K562 (cell line): ENCODE data around the gene PEDS1. TPM values are rescaled to one million over a fixed set of nuclear protein-coding genes. Genes with fewer than 3 reads are reported as not detected.

Experiments used
- CBFB ChIP-seq: sonication (generic); formaldehyde crosslinking; IDR thresholded peaks from 2 replicates; pipeline ENCODE4 v1.4.0; 2020; ENCODE audit warnings: mild to moderate bottlenecking, missing genetic modification reagents
- CBX3 ChIP-seq, 2 experiments: IDR thresholded peaks; 1 replicate in 1 of 2; 2 replicates in 1 of 2; pipeline ENCODE4 v1.6.1; 2012; ENCODE audit warnings: inconsistent platforms in 2 of 2, low read length in 2 of 2, borderline replicate concordance in 1 of 2, control low read depth in 1 of 2
- CREB5 ChIP-seq: fragments of 250-450 bp; sonication (Bioruptor Pico); IDR thresholded peaks from 2 replicates; pipeline ENCODE4 v1.5.0; 2020; ENCODE audit warnings: mild to moderate bottlenecking
- E2F4 ChIP-seq: sonication (generic); formaldehyde crosslinking; IDR thresholded peaks from 2 replicates; pipeline ENCODE4 v1.8.0; 2022; ENCODE audit warnings: mild to moderate bottlenecking, low read depth, missing genetic modification reagents
- ELF4 ChIP-seq: fragments of 450-650 bp; formaldehyde crosslinking; IDR thresholded peaks from 2 replicates; pipeline ENCODE4 v1.4.0; 2022; ENCODE audit warnings: missing genetic modification characterization
- HDAC3 ChIP-seq: fragments of 450-650 bp; IDR thresholded peaks from 2 replicates; pipeline ENCODE4 v1.6.1; 2018; ENCODE audit warnings: borderline replicate concordance, mild to moderate bottlenecking, moderate library complexity; ENCODE audit not compliant: partially characterized antibody
- HDAC6 ChIP-seq: IDR thresholded peaks from 2 replicates; pipeline ENCODE4 v1.6.1; 2012; ENCODE audit warnings: low read depth, mild to moderate bottlenecking, control low read depth, inconsistent platforms, low read length, moderate library complexity
- NFE2 ChIP-seq: IDR thresholded peaks from 2 replicates; pipeline ENCODE4 v1.6.1; 2014; ENCODE audit warnings: antibody characterized with exemption, low read depth
- NFXL1 ChIP-seq: fragments of 450-650 bp; formaldehyde crosslinking; IDR thresholded peaks from 2 replicates; pipeline ENCODE4 v1.4.0; 2021; ENCODE audit warnings: mild to moderate bottlenecking
- REST ChIP-seq, 2 experiments: fragments of 450-650 bp; formaldehyde crosslinking in 1 of 2; IDR thresholded peaks; 2 replicates each; pipeline versions ENCODE4 v1.4.0 to v1.6.1; 2014 to 2020; ENCODE audit warnings: mild to moderate bottlenecking in 2 of 2, borderline replicate concordance in 1 of 2, low read depth in 1 of 2
- TCF15 ChIP-seq: fragments of 250-450 bp; sonication (Bioruptor Pico); IDR thresholded peaks from 2 replicates; pipeline ENCODE4 v1.8.0; 2022; ENCODE audit warnings: moderate library complexity, mild to moderate bottlenecking, inconsistent platforms
- ZNF280B ChIP-seq: fragments of 250-450 bp; sonication (Bioruptor Pico); IDR thresholded peaks from 2 replicates; pipeline ENCODE4 v1.5.1; 2021; ENCODE audit warnings: mild to moderate bottlenecking
- ZNF764 ChIP-seq: fragments of 250-450 bp; sonication (Bioruptor Pico); IDR thresholded peaks from 2 replicates; pipeline ENCODE4 v1.4.0; 2020; ENCODE audit warnings: low read depth, mild to moderate bottlenecking, moderate library complexity
- polyA plus RNA-seq, 8 experiments: library from polyadenylated mRNA; depleted of rRNA in 4 of 8; stranded (reverse) in 5 of 8; unstranded in 3 of 8; fragments of >200 nt; fragmentation: Nextera tagmentation in 2 of 8; fragmentation: Illumina TruSeq in 1 of 8; extraction: Ambion mirVana in 2 of 8; extraction: Trizol in 1 of 8; gene quantifications; 2 replicates each; pipeline versions ENCODE4 v1.2.1 to v1.2.3, GENCODE V29; 2011 to 2014; ENCODE audit warnings: inconsistent platforms in 1 of 8, missing spikeins in 1 of 8
- total RNA-seq, 7 experiments: library from RNA; depleted of rRNA in 6 of 7; stranded (reverse); fragments of >200 nt in 6 of 7; fragmentation: Illumina TruSeq in 2 of 7; extraction: Trizol in 2 of 7; gene quantifications; 2 replicates each; pipeline versions ENCODE4 v1.2.1 to v1.2.3, GENCODE V29; 2011 to 2021; ENCODE audit warnings: low replicate concordance in 1 of 7

PEDS1 gene
- total and polyA plus RNA-seq, 9 of the 15 experiments (the other 6 are each of a cell fraction or from before 2014, with no cell fraction given): 2.9 to 38.5 (median 24.2) TPM

- TF ChIP-seq ZNF280B (CRISPR knock-in tag) (no peak), CBFB (CRISPR knock-in tag) (peak; percentile 67; the same call in 1 of the 2 replicates), TCF15 (CRISPR knock-in tag) (no peak), CBX3 (IDR thresholded peaks at IDR 0.05; ENCODE audit: borderline replicate concordance in 1 of 2, low read length in 2 of 2) (peak in 1 of 2 experiments; percentile 86; a peak in 1 of 3 replicates), ZNF764 (CRISPR knock-in tag) (no peak), CREB5 (CRISPR knock-in tag) (no peak), HDAC6 (no peak), E2F4 (CRISPR knock-in tag) (no peak), ELF4 (peak; percentile 68; the same call in 1 of the 2 replicates), HDAC3 (no peak), NFXL1 (no peak), NFE2 (no peak), REST (IDR thresholded peaks at IDR 0.05; ENCODE audit: borderline replicate concordance) (peak; percentile 61), REST (CRISPR knock-in tag; IDR thresholded peaks at IDR 0.05; ENCODE audit: low read depth) (0 out of 2 replicates have a peak, but pooled peaks have one; percentile 33)
Observed at GRCh38 chr20:50153500-50154377, at the start of gene PEDS1 (continued).
